GM18858 (cell line): ENCODE data around the gene MXD3.
"Not testable (repeated sequence)": the region's sequence is repeated elsewhere in the genome, so short reads cannot be mapped to it uniquely, and the experiment has no call there.

ENCODE experiments used
- ATAC-seq: cut with Tn5 transposase; IDR thresholded peaks from one replicate; pipeline ENCODE4 v1.9.1; 2021; ENCODE audit not compliant: unreplicated experiment

The MXD3 gene

GRCh38 chr5:177270653-177271052, 41.0 kb downstream of the MXD3 start:
- ATAC-seq: no peak

DNA sequence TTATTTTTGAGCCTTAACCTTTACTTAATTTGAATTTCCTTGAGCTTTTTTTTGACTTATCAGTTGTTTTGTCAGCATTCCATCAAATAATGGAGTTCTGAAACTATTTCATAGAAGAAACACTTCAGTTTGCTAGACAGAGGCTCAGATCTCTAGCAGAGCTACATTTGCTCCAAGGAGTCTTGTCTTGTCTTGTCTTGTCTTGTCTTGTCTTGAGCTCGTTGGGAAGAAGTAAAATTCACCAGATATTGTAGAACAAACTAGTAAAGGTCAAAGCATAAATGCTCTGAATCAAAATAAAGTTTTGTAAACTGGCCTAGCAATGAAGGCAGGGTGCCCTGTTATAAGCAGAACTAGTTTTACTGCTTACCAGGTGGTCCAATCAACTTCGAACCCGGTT, 41.7 kb downstream of the MXD3 start:
- ATAC-seq: no peak

GRCh38 chr5:177269232-177269895, 42.3 kb downstream of the MXD3 start:
- no peak for ATAC-seq

GRCh38 chr5:177265395-177265794, 46.3 kb downstream of the MXD3 start:
- ATAC-seq: no peak

DNA sequence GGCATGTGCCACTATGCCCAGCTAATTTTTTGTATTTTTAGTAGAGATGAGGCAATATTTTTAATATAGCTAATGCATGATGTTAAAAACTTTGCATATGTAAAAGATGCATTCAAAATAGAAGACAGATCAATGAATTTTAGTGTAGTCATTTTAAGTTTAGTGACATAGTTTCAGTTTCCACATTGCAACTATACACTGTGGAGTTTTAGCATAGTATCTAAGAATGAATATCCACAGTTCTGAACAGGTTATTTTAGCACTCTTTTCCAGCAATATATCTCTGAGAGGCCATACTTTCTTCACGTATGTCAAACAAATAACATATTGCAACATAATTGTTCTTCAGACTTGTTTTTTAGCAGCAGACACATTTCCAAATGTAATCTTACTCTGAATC, 47.5 kb downstream of the MXD3 start:
- ATAC-seq: no peak

GRCh38 chr5:177261510-177261909, 50.2 kb downstream of the MXD3 start:
- no peak for ATAC-seq

DNA sequence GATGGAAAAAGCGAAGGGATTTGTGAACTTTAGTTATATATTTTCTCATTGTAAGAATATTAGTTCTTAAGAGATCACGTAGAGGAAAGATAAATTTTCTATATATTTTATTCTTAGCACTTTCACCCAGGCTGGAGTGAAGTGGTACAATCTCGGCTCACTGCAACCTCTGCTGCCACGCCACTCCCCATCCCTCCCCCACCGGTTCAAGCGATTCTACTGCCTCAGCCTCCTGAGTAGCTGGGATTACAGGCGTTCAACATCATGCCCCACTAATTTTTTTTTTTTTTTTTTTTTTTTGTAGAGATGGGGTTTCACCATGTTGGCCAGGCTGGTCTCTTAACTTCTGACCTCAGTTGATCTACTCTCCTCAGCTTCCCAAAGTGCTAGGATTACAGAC, 50.7 kb downstream of the MXD3 start:
- ATAC-seq: no peak

DNA sequence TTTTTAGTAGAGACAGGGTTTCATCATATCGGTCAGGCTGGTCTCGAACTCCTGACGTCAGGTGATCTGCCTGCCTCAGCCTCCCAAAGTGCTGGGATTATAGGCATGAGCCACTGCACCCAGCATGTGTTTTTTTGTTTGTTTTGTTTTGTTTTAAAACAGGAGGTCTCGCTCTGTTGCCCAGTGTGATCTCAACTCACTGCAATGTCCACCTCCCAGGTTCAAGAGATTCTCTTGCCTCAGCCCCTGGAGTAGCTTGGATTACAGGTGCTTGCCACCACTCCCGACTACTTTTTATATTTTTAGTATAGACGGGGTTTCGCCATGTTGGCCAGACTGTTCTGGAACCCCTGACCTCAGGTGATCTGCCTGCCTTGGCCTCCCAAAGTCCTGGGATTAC, 53.0 kb downstream of the MXD3 start:
- ATAC-seq: not testable (repeated sequence)
